ENCODE results near the gene ZNF394.

DNA sequence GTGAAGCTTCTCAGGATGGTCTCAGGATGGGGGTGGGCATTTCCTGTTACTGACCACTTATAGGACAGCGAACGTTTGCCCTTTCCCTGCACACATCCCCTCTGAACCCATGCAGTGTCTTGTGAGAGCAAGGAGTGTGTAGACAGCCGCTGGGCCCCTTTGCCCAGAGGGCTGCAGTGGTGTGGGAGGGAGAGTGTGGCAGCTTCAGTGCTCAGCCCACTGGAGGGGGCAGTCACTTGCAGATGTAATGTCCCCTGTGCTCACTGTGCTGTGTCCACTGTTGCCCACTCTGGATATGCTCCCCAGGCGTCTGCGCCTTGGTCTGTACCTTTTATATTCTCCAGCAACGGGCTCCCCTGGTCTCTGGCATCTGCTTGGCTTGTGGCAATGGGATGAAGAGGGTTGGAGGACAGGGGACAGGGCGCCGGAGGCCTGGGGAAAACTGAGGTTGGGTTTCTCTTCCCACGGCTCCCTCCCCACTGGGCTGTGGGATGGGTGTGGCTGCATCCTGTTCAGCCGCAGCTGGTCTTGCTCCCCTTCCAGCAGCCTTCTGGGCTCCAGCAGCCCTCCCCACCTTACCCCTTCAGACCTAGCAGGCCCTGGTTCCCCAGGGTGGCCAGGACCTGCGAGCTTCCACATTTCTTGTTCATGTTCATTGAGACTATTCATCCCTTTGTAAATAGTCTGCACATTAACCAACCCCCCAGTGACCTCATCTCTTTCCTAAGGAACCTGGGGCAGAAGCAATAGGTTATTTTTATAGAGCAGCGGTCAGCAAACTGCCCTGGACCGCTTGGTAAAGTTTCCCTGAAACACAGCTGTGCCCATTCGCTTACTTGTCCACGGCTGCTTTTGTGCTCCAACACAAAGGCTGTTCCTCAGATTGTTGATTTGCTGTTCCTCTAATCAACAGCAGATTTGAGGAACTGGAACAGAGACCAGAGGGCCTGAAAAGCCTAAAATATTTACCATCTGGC is 21.3 kb downstream of the ZNF394 start:
- TF ChIP-seq CTCF (IDR thresholded peaks at IDR 0.05 in 4 of 5, conservative IDR thresholded peaks at IDR 0.05 in 1 of 5) (no peak), POLR2A (IDR thresholded peaks at IDR 0.05) (no peak)

Data from gastrocnemius medialis (tissue), 4 donors.